Fibroblast of lung (primary cell): ENCODE data around the gene INSIG2. TPM values are rescaled to one million over a fixed set of nuclear protein-coding genes. Genes with fewer than 3 reads are reported as not detected.

Experiments used
- DNase-seq, 2 donors: peaks; one replicate each; pipeline versions ENCODE4 v3.0.0 to v3.0.0-alpha.2; 2010; ENCODE audit warnings: low read depth in 2 of 2
- H2AFZ ChIP-seq: 2 replicates; pipeline ENCODE4 v1.5.1; 2012; ENCODE audit warnings: low read length, control low read depth, inconsistent platforms
- H3K27ac ChIP-seq: 2 replicates; pipeline ENCODE4 v1.5.1; 2011; ENCODE audit warnings: low read length, control low read depth; ENCODE audit not compliant: insufficient read depth
- H3K27me3 ChIP-seq: 2 replicates; pipeline ENCODE4 v1.5.1; 2011; ENCODE audit warnings: mild to moderate bottlenecking, low read length; ENCODE audit not compliant: control insufficient read depth, insufficient read depth
- H3K36me3 ChIP-seq: 2 replicates; pipeline ENCODE4 v1.5.1; 2011; ENCODE audit warnings: low read length; ENCODE audit not compliant: control insufficient read depth, insufficient read depth
- H3K4me1 ChIP-seq: 2 replicates; pipeline ENCODE4 v1.5.1; 2011; ENCODE audit warnings: low read length; ENCODE audit not compliant: control insufficient read depth, insufficient read depth; ENCODE audit errors: extremely low read depth
- H3K4me2 ChIP-seq: 2 replicates; pipeline ENCODE4 v1.5.1; 2011; ENCODE audit warnings: low read length, control low read depth; ENCODE audit not compliant: insufficient read depth; ENCODE audit errors: extremely low read depth
- H3K4me3 ChIP-seq, 4 experiments: fragments of 200-600 bp in 1 of 4; sonication (generic) in 1 of 4; replicated peaks in 1 of 4; 2 replicates each; pipeline ENCODE4 v1.5.1; 2011 to 2016; ENCODE audit warnings: low read length in 4 of 4, low read depth in 3 of 4, mild to moderate bottlenecking in 3 of 4, control low read depth in 2 of 4, inconsistent platforms in 1 of 4, mixed read lengths in 1 of 4; ENCODE audit not compliant: insufficient read depth in 1 of 4; ENCODE audit errors: control extremely low read depth in 1 of 4
- H3K79me2 ChIP-seq: 2 replicates; pipeline ENCODE4 v1.5.1; 2012; ENCODE audit warnings: mild to moderate bottlenecking, low read length, inconsistent platforms; ENCODE audit not compliant: control insufficient read depth, insufficient read depth
- H3K9ac ChIP-seq: 2 replicates; pipeline ENCODE4 v1.5.1; 2011; ENCODE audit warnings: mild to moderate bottlenecking, low read length, control low read depth; ENCODE audit not compliant: insufficient read depth
- H3K9me3 ChIP-seq: 2 replicates; pipeline ENCODE4 v1.5.1; 2012; ENCODE audit warnings: low read depth, low read length; ENCODE audit not compliant: control insufficient read depth, insufficient read depth
- H4K20me1 ChIP-seq: 2 replicates; pipeline ENCODE4 v1.5.1; 2011; ENCODE audit warnings: low read length; ENCODE audit not compliant: control insufficient read depth, insufficient read depth; ENCODE audit errors: extremely low read depth
- EZH2 ChIP-seq: IDR thresholded peaks from 2 replicates; pipeline ENCODE4 v1.5.1; 2012; ENCODE audit warnings: low read length, control low read depth, mild to moderate bottlenecking; ENCODE audit errors: missing control alignments
- polyA plus RNA-seq, 2 donors: library from polyadenylated mRNA; depleted of rRNA in 1 of 2; stranded (reverse) in 1 of 2; unstranded in 1 of 2; fragments of >200 nt; gene quantifications; 2 replicates each; pipeline ENCODE4 v1.2.1, GENCODE V29; 2011 to 2012; ENCODE audit warnings: missing spikeins in 1 of 2
- total RNA-seq: library from RNA; depleted of rRNA; stranded (reverse); fragments of >200 nt; gene quantifications from 2 replicates; pipeline ENCODE4 v1.2.1, GENCODE V29; 2014
- TF ChIP-seq, protein P1 (sequence below), 2 donors: IDR thresholded peaks in 1 of 2; conservative IDR thresholded peaks in 1 of 2; 1 replicate in 1 of 2; 2 replicates in 1 of 2; pipeline ENCODE4 v1.5.1; 2011 to 2012; ENCODE audit warnings: low read length in 2 of 2, control low read depth in 1 of 2, inconsistent platforms in 1 of 2, low read depth in 1 of 2, mild to moderate bottlenecking in 1 of 2

The INSIG2 gene
- total and polyA plus RNA-seq, 2 donors (not counting 1 experiment from before 2014, with no cell fraction given), result 9.9 to 31.1 TPM

DNA sequence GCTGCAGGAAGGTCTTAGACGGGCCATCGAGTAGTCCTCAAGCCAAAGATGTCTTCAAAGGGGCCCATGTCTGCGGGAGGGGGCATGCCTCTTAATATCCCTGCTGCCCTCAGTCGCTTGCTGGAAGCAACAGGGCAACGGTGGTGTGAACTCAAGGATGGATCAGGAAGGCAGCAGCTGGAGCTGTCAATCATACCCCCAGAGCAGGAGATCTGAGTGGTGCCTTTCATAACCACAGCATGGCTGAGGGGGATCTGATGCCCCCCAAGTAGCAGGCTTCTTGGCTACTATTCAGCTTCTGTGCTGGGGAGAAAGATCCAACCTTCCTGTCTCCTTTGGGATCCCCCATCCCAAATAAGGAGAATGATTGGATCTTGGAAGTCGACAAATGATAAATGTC is 46.4 kb downstream of the INSIG2 start:
- Histone ChIP-seq H3K4me3 (no peak overlapping the region), H4K20me1 (no peaks in the 10 kb centered on the region), H3K36me3 (no peaks in the 10 kb centered on the region), H3K9me3 (no peaks in the 10 kb centered on the region), H3K4me2 (no peak overlapping the region), H3K4me1 (no peaks in the 10 kb centered on the region), H3K79me2 (no peaks in the 10 kb centered on the region), H3K27me3 (no peaks in the 10 kb centered on the region), H2AFZ (no peak overlapping the region), H3K27ac (no peak overlapping the region), H3K9ac (no peak overlapping the region)
- no peak for DNase-seq
- no peak for TF ChIP-seq EZH2
- TF ChIP-seq, protein P1, sequence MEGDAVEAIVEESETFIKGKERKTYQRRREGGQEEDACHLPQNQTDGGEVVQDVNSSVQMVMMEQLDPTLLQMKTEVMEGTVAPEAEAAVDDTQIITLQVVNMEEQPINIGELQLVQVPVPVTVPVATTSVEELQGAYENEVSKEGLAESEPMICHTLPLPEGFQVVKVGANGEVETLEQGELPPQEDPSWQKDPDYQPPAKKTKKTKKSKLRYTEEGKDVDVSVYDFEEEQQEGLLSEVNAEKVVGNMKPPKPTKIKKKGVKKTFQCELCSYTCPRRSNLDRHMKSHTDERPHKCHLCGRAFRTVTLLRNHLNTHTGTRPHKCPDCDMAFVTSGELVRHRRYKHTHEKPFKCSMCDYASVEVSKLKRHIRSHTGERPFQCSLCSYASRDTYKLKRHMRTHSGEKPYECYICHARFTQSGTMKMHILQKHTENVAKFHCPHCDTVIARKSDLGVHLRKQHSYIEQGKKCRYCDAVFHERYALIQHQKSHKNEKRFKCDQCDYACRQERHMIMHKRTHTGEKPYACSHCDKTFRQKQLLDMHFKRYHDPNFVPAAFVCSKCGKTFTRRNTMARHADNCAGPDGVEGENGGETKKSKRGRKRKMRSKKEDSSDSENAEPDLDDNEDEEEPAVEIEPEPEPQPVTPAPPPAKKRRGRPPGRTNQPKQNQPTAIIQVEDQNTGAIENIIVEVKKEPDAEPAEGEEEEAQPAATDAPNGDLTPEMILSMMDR (conservative IDR thresholded peaks at IDR 0.05 in 1 of 2, IDR thresholded peaks at IDR 0.05 in 1 of 2; ENCODE audit: low read depth in 1 of 2, low read length in 2 of 2), result no peak

DNA sequence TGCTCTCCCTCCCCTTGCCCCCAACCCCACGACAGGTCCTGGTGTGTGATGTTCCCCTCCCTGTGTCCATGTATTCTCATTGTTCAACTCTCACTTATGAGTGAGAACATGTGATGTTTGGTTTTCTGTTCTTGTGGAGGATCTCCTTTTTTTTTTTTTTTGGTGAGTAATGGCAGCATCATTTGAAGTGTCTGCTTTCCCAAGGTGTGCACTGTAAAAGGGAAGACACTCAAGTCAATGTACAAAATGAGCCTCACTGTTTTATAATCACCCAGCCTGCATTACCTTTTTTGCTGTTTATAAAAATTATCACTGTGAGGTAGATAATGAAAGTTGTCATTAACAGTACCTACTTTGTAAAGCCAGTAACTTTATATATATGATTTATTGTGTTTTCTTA is 56.9 kb downstream of the INSIG2 start:
- H3K4me1 ChIP-seq, result no peaks in the 10 kb centered on the region
- H3K9ac ChIP-seq, result no peak overlapping the region
- H3K36me3 ChIP-seq, result no peaks in the 10 kb centered on the region
- H2AFZ ChIP-seq, result no peak overlapping the region
- no peak overlapping the region for H3K4me3 ChIP-seq
- no peak for DNase-seq
- H4K20me1 ChIP-seq, result no peaks in the 10 kb centered on the region
- TF ChIP-seq, protein P1 (conservative IDR thresholded peaks at IDR 0.05 in 1 of 2, IDR thresholded peaks at IDR 0.05 in 1 of 2; ENCODE audit: low read depth in 1 of 2, low read length in 2 of 2), result no peak
- TF ChIP-seq EZH2, result no peak
- H3K79me2 ChIP-seq, result no peaks in the 10 kb centered on the region
- H3K9me3 ChIP-seq, result no peaks in the 10 kb centered on the region
- no peak overlapping the region for H3K4me2 ChIP-seq
- no peaks in the 10 kb centered on the region for H3K27me3 ChIP-seq
- H3K27ac ChIP-seq, result no peak overlapping the region

DNA sequence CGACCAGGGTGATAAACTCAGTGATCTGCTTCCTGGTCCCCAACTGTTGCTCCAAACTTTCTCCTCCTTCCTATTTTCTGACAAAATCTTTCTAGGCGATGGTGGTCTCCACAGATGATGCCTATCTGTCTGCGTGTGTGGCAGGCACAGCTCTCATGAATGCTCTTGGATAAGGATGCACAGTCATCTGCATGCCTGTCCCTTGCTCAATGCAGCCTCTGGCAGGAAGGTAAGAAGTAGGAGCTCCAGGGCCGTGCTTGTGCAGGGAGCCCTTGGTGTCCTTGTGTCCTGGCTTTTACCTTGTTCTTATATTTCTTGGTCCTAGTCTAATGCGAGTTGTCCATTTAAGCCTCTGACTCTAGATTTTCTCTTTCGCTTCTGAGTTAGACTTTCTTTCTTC is 57.5 kb downstream of the INSIG2 start:
- Histone ChIP-seq H4K20me1 (no peaks in the 10 kb centered on the region), H2AFZ (no peak overlapping the region), H3K79me2 (no peaks in the 10 kb centered on the region), H3K9me3 (no peaks in the 10 kb centered on the region), H3K4me1 (no peaks in the 10 kb centered on the region), H3K36me3 (no peaks in the 10 kb centered on the region), H3K4me2 (no peak overlapping the region), H3K27ac (no peak overlapping the region), H3K27me3 (no peaks in the 10 kb centered on the region), H3K4me3 (no peak overlapping the region), H3K9ac (no peak overlapping the region)
- TF ChIP-seq EZH2, result no peak
- TF ChIP-seq, protein P1 (conservative IDR thresholded peaks at IDR 0.05 in 1 of 2, IDR thresholded peaks at IDR 0.05 in 1 of 2; ENCODE audit: low read depth in 1 of 2, low read length in 2 of 2), result no peak
- no peak for DNase-seq
